ENCODE measurements around the gene NAB2.
A peak's percentile ranks its signal among the peaks of the same experiment; 100 is the strongest.
"Not testable (repeated sequence)": the region's sequence is repeated elsewhere in the genome, so short reads cannot be mapped to it uniquely, and the experiment has no call there.

NAB2 gene

GRCh38 chr12:57116580-57117281 is 27.8 kb downstream of the NAB2 start:
- no peak for DNase-seq

DNA sequence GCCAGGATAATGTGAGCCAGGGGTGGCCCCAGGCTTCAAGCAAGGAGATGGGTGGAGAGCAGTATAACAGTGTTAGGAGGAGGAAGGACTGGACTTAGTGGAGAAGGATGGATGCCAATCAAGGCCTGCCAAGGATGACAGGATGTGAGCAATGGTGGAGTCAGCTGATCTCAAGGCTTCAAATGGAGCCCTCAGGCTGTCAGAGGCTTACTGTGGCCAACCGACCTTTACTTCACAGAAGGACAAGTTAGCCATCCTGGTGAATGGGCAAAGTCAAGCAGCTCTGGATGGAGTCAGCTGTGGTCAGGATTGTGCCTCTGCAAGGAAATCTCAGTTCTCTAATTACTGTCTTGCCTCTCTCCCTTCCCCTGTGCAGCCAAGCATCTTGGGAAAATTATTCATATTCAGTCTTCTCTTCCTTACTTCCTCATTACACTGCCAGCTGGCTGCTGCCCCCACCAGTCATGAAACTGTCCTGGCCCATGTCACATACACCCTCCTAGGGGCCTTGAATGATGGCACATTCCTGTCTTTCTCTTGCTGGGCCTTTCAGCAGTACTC is 29.9 kb downstream of the NAB2 start:
- DNase-seq, result no peak

DNA sequence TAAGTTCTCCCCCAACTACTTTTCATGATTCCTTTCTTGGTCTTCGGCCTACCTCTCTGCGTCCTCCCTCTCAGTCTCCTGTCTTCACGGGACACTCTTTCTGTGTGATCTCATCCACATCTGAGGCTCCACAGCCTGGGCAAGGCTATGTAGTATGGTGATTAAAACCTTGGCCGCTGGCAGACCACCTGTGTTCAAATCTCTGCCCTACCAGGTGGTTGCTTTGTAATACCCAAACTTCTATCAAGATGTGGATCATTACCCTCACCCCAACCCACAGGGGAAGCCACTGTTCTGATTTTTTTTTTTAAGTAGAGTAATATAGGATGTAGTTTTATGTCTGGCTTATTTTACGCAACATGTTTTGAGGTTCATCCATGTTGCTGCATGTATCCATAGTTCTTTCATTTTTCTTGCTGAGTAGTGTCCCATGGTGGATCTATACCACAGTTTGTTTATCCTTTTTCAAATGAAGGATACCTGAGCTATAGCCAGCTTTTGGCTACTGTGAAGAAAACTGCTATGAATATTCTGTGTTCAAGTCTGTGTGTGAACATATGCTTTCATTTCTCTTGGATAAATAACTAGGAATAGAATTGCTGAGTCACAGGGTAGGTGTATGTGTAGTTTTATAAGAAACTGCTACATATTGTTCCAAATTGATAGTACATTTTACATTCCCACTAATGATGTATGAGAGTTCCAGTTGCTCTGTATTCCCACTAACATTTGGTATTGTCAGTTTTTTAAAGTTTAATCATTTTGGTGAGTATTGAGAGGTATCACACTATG is 30.6 kb downstream of the NAB2 start:
- no peak for DNase-seq

DNA sequence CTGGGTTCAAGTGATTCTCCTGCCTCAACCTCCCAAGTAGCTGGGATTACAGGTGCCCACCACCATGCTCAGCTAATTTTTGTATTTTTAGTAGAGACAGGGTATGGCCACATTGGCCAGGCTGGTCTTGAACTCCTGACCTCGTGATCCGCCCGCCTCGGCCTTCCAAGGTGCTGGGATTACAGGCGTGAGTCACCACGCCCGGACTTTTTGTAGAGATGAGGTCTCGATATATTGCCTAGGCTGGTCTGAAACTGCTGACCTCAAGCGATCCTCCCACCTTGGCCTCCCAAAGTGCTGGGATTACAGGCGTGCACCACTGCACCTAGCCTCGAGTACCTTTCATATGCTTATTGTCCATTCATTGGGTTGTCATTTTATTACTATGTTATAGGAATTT is 31.8 kb downstream of the NAB2 start:
- not testable (repeated sequence) for DNase-seq

- no peak for DNase-seq
Observed at GRCh38 chr12:57123813-57124212, 34.9 kb downstream of the NAB2 start.

GRCh38 chr12:57124261-57124877 is 35.5 kb downstream of the NAB2 start:
- DNase-seq, result peak; percentile 75

DNA sequence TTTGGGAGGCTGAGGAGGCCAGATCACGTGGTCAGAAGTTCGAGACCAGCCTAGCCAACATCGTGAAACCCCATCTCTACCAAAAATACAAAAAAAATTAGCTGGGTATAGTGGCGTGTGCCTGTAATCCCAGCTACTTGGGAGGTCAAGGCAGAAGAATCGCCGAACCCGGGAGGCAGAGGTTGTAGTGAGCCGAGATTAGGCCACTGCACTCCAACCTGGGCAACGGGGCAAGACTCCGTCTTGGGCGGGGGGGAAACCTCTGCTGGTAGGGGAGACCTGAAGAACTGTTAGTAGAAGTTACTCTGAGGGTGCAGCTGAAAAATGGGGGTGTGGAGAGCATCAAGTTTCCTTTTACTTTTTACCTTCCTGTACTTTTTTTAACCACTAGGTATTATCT is 37.1 kb downstream of the NAB2 start:
- DNase-seq, result no peak

GRCh38 chr12:57126561-57126960 is 37.6 kb downstream of the NAB2 start:
- no peak for DNase-seq

DNA sequence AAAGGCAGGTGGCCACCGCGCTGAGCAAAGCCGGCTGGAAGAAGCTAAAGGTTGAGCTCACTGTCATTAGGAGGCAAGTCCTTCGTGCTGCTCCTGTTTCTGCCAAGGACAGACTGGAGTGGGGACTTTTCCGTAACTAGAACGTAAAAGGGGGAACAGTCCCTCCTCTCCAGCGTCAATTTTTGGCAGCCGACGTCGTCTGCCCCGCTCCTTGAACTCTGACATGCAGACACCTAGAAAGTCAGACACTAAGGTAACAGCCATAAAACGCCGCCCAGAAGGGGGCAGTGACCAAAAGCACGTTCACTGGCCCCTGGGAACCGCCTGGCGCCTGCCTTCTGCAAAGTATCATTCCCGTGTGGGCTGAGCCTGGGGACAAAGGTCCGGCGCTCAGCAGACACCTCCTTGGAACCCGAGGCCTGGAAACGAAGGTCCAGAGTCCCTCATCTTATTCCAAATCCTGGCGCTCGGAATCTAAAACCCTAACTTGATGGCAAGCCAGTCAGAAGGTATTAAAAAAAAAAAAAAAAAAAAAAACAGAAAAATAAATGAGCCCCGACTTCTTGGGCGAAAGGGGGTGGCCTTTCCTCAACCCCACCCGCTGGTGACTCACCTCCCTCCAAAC is 38.3 kb downstream of the NAB2 start:
- peak; percentile 63 for DNase-seq

- DNase-seq, result peak; percentile 75
Observed at GRCh38 chr12:57127726-57128518, 39.0 kb downstream of the NAB2 start, which contains the start of gene LRP1. LRP1 (plus strand) TSS chr12:57128483; CDS start chr12:57128965, 482 bp downstream.

DNA sequence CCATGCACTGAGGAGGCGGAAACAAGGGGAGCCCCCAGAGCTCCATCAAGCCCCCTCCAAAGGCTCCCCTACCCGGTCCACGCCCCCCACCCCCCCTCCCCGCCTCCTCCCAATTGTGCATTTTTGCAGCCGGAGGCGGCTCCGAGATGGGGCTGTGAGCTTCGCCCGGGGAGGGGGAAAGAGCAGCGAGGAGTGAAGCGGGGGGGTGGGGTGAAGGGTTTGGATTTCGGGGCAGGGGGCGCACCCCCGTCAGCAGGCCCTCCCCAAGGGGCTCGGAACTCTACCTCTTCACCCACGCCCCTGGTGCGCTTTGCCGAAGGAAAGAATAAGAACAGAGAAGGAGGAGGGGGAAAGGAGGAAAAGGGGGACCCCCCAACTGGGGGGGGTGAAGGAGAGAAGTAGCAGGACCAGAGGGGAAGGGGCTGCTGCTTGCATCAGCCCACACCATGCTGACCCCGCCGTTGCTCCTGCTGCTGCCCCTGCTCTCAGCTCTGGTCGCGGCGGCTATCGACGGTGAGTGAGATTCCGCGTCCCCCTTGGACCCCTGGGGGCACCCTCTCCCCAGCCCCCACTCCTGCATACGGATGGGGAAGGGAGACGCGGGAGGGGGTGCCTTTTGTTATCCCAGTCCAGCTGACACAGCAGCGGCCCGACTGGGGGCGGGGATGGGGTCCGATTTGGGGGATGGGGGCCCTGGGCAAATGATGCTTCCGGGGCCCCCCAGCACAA is 39.8 kb downstream of the NAB2 start:
- no peak for DNase-seq

GRCh38 chr12:57129321-57129842 is 40.5 kb downstream of the NAB2 start:
- no peak for DNase-seq

DNA sequence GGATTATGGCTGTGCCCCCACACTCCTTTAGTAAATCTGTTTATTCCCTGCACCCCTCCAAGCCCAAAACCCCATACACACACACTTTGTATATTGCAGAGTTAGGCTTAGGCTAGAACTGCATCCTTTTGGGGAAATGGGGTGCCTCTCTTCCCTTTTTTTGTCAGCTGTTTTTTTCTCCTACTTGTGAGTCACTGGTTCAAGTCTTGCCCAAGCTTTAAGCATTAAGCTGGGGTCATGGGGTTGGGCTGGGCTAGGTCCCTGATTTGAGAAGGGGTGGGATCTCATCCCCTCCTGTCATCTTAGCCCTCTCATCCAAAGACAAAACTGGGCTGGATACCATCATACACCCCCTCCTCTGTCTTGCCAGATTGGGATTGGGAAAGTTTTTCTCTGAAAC is 41.0 kb downstream of the NAB2 start:
- no peak for DNase-seq

GRCh38 chr12:57130941-57131340 is 42.0 kb downstream of the NAB2 start:
- no peak for DNase-seq

- no peak for DNase-seq
Observed at GRCh38 chr12:57131896-57132744, 43.2 kb downstream of the NAB2 start.

DNA sequence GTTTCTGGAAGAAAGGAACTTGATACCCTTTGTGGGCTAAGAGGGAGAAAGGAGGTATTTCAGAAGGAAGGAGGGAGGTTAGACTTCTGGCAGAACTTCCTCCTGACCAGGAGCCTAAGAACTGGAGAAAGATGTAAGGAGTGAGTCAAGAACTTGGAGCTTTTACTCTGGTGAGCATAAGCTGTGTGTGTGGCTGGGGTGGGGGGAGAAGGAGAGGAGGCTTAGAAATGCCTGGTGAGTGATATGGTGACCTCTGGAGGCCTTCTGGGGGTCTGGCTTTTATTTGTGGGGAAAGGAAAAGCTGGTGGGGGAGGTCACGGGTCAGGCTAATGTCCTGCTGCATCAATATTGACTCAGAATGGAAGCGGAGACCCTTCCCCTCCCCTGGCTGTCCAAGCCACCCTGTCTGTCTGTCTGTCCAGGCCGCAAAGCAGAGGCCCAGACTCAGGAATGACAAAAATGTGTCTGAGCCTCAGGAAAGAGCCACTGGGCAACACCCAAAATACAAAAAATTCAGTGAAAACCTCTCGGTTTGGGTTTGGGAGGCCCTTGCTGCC is 44.2 kb downstream of the NAB2 start:
- DNase-seq, result no peak

GRCh38 chr12:57133916-57134315 is 45.0 kb downstream of the NAB2 start:
- no peak for DNase-seq

DNA sequence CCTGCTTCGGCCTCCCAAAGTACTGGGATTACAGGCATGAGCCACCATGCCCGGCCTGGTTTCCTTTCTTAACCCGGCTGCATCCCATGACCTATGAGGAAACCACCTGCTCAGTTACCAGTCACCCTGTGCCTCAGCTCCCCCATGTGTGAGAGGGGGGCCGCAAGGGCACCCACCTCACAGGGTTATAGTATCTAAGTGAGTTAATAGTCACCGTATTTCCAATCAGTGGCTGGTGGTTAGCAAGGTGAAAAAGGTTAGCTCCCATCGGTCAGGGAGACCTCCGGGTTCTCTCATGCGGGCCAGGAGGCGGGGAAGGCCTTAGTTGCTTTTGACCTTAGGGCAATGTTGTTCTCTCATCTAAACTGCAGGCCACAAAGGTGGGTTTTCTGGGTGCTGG is 46.0 kb downstream of the NAB2 start:
- DNase-seq, result no peak

GRCh38 chr12:57135527-57136326 is 46.8 kb downstream of the NAB2 start:
- DNase-seq, result no peak
